HT-29 (cell line): ENCODE data around the gene RRM1. TPM values are rescaled to one million over a fixed set of nuclear protein-coding genes. Genes with fewer than 3 reads are reported as not detected.
A peak's percentile ranks its signal among the peaks of the same experiment; 100 is the strongest.
"Not testable (repeated sequence)": the region's sequence is repeated elsewhere in the genome, so short reads cannot be mapped to it uniquely, and the experiment has no call there.

ENCODE experiments used
- DNase-seq: peaks from one replicate; pipeline ENCODE4 v3.0.0-alpha.2; 2015; ENCODE audit warnings: low spot score
- total RNA-seq: library from RNA; depleted of rRNA; stranded (reverse); fragments of >200 nt; shearing (Covaris generic); gene quantifications from 2 replicates; pipeline ENCODE4 v1.2.3, GENCODE V29; 2014; rRNA removed

The RRM1 gene
- 95.1 and 97.4 TPM in 2 replicates for total RNA-seq

DNA sequence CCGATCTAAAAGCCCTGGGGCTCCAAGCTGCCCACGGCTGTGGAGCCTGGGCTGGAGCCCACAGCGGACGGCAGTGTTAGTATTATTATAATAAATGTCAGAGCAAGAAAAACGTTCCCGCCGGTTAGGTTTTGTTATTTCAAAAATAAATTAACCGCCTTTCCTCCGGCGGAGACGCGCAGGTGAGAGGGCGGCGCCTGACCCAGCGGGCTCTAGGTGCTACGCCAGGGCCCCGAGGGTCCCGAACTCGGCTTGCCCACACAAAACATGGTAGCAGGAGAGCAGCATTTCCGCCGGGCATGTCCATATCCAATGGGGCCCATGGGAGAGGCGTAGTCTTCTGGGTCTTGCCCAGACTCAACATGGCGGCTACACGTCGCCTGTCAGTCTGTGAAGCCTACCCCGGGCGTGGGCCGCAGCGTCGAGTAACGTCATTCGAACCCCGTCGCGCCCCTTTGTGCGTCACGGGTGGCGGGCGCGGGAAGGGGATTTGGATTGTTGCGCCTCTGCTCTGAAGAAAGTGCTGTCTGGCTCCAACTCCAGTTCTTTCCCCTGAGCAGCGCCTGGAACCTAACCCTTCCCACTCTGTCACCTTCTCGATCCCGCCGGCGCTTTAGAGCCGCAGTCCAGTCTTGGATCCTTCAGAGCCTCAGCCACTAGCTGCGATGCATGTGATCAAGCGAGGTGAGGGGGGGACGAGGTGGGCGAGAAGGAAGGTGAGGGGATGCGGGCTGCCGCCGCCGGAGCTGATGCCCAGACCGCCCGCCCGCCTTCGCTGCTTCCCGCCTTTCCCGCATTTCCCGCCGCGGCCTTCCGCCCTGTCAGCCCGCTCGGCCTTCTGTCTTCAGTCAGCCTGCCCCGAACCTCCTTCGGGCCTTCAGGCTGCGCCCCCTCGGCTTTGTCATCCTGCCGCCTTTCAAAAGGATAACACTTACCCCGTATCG, at the start of gene RRM1:
Gene RRM1, plus strand, starts transcription at position 452 of the 944 bp plus-strand sequence. Its CDS starts 214 bp downstream, at position 666.
- peak; percentile 96 for DNase-seq

DNA sequence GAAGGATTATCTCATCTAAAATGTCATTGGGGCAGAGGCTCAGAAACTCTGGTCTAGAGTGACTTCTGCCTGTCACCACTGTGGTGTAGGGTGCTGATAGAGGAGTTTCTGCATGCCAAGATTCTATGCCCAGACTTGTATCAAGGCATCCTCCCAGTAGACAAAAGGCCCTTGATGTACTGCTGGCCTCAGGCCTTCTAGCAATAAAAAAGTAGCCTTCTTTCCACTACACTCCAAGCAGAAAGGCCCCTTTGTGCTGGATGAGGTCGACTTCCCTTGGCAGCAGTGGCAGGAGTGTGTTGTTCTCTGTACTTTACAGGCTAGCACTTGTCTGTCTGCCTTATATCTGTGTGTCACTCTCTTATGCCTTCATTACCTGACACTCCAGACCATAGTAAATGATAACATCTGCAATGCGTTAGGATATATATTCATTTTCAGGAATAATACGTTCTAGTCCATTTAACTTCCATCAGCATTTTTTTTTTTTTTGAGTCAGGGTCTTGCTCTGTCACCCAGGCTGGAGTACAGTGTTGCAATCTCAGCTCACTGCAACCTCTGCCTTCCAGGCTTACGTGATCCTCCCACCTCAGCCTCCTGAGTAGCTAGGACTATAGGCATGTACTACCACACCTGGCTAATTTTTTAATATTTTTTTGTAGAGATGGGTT, 49.5 kb upstream of the RRM1 start:
- DNase-seq, result no peak

DNA sequence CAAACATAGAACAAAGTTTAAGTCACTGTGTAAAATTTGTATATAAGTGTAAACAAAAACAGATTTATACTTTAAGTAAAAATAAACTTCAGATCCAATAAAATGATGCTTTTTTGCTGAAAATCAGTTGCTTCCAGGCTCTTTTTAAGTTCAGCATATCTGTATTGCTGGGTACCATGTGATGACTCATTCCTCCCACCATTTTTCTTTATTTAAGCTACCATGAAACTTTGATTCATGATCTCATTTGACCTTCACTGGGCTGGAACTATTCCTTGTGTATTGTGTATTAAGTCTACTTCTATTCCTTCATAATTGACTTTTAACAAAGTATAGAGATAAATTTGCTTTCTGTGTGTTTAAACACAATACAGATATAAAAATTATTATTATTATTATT, 46.3 kb upstream of the RRM1 start:
- no peak for DNase-seq

DNA sequence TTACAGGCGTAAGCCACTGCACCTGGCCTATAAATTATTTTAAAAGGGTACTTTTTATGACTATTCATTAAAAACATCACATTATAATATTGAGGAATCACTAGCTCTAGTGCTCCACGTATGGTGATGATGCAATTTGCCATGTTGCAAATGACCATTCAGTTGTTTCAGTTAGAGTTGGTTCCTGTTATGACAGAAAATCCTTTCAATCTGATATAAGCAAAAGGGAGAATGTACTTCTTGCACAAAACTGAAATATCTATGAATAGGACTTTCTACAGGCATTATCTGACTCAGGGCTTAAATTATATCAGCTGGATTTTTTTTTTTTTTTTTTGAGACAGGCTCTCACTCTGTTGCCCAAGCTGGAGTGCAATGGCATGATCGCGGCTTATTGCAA, 45.6 kb upstream of the RRM1 start:
- DNase-seq, result no peak

DNA sequence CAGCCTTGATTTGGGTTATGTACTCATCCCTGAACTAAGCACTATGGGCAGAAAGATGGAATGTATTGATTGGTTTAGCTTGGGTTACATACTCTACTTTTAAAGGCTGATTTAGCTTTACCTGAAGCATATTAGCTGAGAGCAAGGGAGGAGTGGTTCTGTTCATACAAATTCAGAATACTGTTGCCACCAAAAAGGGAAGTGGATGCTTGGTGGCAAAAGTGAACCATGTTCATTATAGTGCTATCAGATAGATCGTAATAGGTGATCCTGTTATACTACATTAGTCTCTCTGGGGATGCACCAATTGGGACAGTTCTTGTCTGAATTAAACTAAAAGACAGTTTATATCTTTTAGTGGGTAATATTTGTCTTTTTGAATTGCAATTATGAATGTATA, 44.5 kb upstream of the RRM1 start:
- DNase-seq, result no peak

DNA sequence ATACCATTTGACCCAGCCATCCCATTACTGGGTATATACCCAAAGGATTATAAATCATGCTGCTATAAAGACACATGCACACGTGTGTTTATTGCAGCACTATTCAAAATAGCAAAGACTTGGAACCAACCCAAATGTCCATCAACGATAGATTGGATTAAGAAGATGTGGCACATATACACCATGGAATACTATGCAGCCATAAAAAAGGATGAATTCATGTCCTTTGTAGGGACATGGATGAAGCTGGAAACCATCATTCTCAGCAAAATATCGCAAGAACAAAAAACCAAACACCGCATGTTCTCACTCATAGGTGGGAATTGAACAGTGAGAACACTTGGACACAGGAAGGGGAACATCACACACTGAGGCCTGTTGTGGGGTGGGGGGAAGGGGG, 41.4 kb upstream of the RRM1 start:
- not testable (repeated sequence) for DNase-seq

DNA sequence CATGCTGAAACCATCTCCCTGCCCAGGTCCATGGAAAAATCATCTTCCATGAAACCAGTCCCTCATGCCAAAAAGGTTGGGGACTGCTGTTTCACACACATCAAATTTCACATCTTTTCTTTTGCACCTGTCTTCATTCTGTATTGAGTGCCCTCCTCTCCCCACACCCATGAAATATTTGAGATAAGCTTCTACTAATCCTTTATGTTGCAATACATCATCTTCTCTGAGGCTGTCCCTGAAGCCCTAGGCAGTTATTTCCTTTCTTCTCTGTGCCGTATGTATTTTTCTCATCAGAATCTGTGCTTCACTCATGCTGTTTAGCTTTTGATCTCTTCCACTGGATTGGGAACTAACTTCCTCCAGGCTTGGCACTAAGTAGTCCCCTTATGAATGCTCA, 40.0 kb upstream of the RRM1 start:
- DNase-seq, result no peak

DNA sequence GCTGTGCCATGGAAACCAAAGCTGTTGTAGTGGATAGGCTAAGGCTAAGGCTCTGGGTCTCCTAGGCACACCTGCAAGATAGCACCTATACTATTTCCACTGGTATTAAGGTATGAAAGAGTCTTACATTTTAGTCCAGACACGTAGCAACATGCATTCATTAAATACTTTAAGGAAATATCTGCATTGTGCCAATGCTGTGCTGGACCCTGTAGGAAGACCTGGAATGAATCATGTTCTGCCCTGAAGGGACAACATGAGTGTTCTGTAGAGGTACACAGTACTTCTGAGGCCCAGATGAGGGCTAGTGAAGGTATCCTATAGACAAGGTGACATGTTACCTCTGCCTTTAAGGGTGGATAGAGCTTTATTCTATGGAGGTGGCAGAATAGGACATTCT, 35.2 kb upstream of the RRM1 start:
- no peak for DNase-seq

DNA sequence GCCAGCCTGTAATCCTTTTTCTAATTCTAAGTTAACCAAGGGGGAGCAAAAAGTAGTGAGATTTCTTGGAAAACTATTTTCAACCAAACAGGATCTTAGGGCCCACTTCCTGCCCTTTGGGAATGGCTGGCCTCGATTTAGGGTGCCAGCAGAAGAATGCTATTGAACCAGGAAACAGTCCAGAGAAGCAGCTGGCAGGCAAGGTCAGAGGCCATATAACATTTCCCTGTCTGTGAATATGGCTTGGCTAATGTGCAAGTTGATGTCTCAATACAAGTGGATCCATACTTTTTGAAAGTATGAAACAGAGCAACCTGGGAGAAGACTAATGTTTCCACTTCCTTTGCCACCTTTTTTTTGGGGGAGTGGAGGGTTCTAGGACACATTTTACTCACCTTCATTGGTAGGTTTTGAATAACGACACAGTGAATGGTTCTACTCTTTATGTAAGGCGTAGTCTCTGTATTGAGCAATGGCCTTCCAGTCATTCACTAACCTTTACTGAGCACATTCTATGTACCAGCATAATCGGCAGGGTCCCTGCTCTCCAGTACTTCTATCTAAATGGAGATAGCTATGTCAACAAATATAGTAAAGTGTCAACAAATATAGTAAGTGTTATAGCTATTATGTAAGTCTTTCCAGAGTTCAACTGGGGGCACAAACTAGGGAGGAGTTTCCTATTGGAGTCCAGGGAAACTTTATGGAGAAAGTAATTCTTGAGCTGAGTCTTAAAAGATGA, 34.2 kb upstream of the RRM1 start:
- no peak for DNase-seq

DNA sequence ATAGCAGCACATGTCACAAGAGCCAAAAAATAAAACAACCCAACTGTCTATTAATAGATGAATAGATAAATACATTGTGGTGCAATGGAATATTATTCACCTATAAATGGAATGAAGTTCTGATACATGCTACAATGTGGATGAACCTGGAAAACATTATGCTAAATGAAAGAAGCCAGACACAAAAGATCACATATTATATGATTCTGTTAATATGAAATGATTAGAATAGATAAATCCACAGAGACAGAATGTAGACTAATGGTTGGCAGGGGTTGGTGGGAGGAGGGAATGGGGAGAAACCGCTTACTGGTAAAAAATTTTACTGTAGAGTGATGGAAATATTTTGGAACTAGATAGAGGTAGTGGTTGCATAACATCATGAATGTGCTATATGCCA, 32.9 kb upstream of the RRM1 start:
- DNase-seq, result no peak

DNA sequence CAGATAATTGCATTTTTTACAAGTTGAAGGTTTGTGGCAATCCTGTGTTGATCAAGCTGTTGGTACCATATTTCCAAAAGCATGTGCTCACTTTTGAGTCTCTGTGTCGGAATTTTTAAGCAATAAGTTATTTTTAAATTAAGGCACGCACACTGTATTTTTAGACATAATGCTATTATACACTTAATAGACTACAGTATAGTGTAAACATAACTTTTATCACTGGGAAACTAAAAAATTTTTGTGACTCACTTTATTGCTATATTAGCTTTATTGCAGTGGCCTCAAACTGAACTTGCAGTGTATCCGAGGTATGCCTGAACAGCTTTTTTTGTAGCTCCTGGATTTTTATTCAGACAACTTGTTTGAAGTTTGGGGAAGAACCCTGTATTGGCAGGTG, 31.3 kb upstream of the RRM1 start:
- no peak for DNase-seq

DNA sequence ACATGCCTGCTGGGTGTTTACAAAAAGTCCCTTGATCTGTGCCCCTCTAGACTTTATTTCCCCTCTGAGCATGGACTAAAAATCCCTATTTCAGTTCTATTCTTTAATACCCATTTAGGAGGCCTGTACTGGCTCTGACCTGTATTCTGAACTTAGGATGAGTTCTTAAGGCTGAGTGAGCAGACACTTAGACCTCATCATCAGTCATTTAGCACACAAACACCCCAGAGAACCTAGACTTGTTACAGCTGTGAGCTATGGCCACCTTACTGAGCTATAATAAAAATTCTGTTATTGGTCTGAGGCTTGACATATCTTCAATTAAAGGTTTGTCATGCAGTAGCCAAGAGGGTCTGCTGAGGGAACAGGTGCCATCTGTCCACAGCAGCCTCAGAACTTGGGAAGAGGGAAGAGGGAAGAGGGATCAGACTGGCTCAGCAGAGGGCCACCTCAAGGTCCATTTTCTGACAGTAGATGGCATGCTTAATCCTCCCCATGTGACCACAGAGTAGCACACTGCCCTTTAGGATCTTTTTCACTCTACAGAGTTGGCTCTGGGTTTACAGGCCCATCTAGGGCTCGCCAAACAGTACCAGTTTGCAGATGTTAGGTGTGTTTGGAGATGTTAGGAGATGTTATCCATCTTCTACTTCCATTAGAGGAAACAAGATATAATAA, 30.2 kb upstream of the RRM1 start:
- peak; percentile 7 for DNase-seq

DNA sequence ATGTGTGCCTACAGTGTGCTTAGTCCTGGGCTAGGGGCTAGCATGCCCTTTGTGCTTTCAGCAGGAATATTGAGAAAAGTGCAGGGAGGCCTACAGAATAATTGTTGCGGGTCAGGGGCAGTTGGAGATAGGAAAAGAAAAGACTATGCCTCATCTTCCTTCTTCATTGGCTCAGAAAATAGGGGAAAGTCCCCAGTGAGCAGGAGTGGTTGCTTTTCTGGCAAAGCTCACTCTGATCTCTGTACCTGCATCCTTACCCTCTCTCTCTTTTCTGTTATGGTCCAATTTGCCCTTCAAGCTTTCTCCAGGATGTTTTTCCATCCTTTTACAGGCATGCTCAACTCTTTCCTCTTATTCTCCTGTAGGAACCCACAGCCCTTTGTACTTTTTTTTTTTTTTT, 29.5 kb upstream of the RRM1 start:
- DNase-seq, result no peak

DNA sequence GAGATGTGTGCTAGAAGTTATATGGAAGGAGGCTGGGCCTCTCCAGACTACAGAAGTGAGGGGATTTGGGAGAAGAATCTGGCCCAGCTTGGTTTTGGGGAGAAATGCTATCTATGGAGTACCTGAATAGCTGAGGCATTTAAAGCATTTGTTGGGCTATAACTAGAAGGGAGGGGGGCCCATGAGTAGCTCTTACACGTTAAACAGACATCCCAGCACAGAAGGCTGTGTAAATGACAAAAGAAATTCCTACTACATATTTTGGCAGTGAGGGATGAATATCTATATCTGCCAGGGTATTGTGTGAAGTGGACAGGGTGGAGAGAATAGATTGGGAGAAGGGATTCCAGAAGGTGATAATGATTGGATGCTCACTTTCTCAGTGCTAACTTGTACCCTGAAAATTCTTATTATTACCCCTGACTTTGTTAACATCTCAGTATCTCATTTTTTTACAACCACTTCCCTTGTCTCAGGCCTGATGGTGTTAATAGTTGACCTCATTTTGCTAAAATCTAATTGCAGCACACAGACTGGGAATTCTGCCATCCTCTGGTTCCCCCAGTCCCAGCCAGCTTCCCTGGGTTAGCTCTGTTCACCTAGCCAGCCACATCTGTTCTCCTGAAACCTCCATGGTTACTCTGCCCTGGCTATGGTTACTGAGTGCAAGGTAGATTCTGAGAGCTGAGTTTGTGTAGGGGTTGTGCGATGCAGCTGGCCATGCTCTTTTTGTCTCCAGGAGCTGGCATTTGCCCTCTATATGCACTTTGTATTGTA, 28.8 kb upstream of the RRM1 start:
- no peak for DNase-seq

DNA sequence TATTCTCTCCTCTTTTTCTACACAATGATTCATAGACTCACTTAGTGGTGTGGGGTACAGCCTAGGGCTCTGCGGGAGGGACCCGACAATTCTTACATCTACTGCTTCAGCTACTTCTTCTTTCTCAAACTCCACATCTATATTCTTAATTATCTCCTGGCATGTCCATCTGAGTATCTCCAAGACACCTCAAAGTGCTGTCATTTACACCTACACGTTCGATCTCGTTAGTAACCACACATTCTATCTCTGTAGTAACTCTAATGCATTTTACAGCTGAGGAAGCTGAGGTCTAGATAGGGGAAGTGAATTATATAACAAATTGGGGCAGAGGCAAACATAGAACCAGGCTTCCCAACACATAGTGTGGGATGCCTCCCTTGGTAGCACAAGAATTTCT, 27.7 kb upstream of the RRM1 start:
- no peak for DNase-seq

DNA sequence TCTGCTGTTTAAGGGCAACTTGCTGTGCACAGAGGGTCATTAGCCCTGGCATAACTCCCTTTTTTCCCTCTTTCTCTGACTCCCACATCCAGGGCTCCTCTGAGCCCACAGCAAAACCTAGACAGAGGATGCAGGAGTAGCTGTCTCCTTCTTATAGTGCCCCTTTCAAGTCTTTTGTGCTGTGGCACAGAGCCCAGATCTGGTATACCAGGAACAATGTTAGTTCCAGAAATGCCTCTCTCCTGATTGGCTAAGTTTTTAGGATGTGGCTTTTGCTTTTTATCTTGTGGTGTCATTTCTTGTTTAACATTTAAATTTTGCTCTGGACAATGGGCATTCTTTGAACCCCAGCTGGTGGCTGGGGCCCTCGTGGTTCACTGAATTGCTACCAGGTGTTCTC, 25.6 kb upstream of the RRM1 start:
- no peak for DNase-seq

DNA sequence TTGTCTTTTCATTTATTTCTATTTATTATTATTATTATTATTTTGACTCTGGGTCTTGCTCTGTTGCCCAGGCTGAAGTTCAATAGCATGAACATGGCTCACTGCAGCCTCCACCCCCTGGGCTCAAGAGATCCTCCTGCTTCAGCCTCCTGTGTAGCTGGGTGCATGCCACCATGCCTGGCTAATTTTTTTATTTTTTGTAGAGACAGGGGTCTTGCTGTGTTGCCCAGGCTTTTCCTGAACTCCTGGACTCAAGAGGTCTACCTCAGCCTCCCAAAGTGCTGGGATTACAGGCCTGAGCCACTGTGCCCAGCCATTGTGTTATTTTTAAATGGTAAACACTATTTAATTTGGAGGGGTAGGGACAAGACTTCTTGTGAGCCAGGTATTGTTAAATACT, 23.3 kb upstream of the RRM1 start:
- no peak for DNase-seq

DNA sequence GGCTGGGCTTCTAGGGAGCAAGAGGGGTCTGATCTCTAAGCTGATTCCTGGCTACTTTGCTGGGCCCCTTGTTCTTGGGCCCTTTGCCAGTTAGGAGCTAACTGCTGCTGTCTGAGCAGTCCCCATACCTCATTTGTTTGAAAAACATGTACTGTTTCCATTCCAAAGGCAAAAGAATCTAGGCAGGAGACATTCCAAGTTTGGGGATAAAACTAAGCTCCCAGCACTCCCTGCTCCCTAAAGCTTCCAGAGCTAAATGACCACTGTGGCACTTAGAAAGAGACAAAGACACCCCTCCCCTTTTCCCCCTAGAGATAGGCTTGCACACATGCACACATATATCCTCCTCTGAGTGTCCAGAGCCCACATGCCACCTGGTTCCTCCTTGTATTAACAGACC, 22.7 kb upstream of the RRM1 start:
- no peak for DNase-seq

DNA sequence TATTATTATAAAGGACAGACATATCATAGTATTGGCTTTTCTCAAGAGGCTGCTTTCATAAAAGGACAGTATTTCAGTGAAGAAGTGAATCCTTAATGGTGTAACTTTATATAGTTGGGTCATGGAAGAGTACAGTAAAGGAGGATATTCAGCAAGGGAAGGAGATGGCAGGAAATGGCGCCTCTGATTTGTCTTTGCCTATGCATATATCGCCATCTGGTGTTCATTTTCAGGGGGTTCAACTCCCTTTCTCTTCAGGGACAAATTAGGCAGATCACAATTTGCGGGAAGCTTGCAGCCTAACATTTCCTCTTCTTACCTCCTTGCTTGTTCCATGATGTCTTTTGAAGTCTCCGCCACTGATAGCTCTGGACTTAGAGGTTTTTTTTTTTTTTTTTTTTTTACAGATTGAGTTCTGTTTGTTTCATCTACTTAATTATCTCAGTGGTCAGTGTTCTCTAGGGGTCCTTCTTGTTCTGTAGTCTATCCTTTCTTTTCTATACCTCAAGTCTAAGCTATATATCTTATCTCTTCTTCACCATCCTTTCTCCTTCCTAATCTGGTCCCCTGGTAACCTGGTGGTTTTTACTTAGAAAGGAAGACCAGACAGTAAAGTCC, 21.8 kb upstream of the RRM1 start:
- peak; percentile 89 for DNase-seq

DNA sequence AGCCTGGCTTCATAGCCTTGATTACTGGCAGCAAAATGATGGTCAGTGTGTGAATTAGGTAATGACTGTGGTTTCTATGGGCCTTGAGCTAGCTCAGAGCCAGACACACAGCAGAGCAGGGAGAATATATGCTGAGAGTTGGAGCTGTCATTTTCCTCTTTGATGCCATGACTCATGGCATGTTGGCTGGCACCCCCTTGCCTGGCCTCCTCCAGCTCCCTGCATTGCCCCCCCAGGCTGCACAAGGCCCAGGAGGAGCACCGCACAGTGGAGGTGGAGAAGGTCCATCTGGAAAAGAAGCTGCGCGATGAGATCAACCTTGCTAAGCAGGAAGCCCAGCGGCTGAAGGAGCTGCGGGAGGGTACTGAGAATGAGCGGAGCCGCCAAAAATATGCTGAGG, 20.3 kb upstream of the RRM1 start:
- no peak for DNase-seq
